Esophagus squamous epithelium (tissue), 5 donors: Measurements from ENCODE around the gene PGBD5. TPM values are rescaled to one million over a fixed set of nuclear protein-coding genes. Genes with fewer than 3 reads are reported as not detected.

Source experiments
- DNase-seq: peaks from one replicate; lab custom pipeline; 2025; lab: John Stamatoyannopoulos, UW
- H3K27ac ChIP-seq, 4 donors: fragments of 200-600 bp; sonication (generic); one replicate each; pipeline ENCODE4 v1.5.1; 2016 to 2019; ENCODE audit warnings: mild to moderate bottlenecking in 1 of 4
- H3K27me3 ChIP-seq, 4 donors: fragments of 200-600 bp; sonication (generic); 1 replicate in 3 of 4; 2 replicates in 1 of 4; pipeline versions ENCODE4 v1.5.1 to v1.6.0; 2017 to 2021; ENCODE audit warnings: antibody characterized with exemption in 1 of 4
- H3K36me3 ChIP-seq, 3 donors: fragments of 200-600 bp; sonication (generic); one replicate each; pipeline ENCODE4 v1.5.1; 2016 to 2019
- H3K4me1 ChIP-seq, 3 donors: fragments of 200-600 bp; sonication (generic); one replicate each; pipeline ENCODE4 v1.5.1; 2017 to 2019
- H3K4me3 ChIP-seq, 4 donors: fragments of 200-600 bp; sonication (generic); 1 replicate in 3 of 4; 2 replicates in 1 of 4; pipeline ENCODE4 v1.5.1; 2016 to 2019; ENCODE audit warnings: mild to moderate bottlenecking in 2 of 4, moderate library complexity in 1 of 4
- H3K9me3 ChIP-seq, 3 donors: fragments of 200-600 bp; sonication (generic); one replicate each; pipeline ENCODE4 v1.5.1; 2016 to 2019
- CTCF ChIP-seq, 6 experiments: fragments of 450-650 bp in 4 of 6; fragments of 200-600 bp in 2 of 6; sonication (generic) in 2 of 6; IDR thresholded peaks; one replicate each; pipeline ENCODE4 v1.5.1; 2016 to 2019; ENCODE audit warnings: antibody characterized with exemption in 6 of 6, mild to moderate bottlenecking in 4 of 6, moderate library complexity in 4 of 6
- POLR2A ChIP-seq, 4 donors: fragments of 450-650 bp; IDR thresholded peaks; one replicate each; pipeline ENCODE4 v1.6.1; 2017; ENCODE audit warnings: antibody characterized with exemption in 4 of 4, mild to moderate bottlenecking in 4 of 4, moderate library complexity in 3 of 4
- WGBS, 2 donors: methylation state at CpG; one replicate each; pipeline ENCODE4 v1.1.5; 2018; 5-methylcytosine and 5-hydroxymethylcytosine counted together
- intact Hi-C: fragments of 100-400 bp; cut with DNase I; formaldehyde crosslinking; loops from one replicate; pipeline ENCODE4 v1.15.0; 2022
- total RNA-seq, 4 donors: library from RNA; depleted of rRNA; stranded (reverse); fragments of >200 nt; gene quantifications; one replicate each; pipeline ENCODE4 v1.1.0, GENCODE V29; 2016
- donor health status: DM: yes; HTN: yes; CAD: no.

PGBD5 gene
- total RNA-seq, 4 donors from 2014 or later, result under 0.01 to 6.1 (median 3.0) TPM

GRCh38 chr1:230398856-230399255, 27.3 kb downstream of the PGBD5 start:
- H3K36me3 ChIP-seq, result no peaks in the 10 kb centered on the region
- WGBS, 2 donors, result 79 to 91% methylated on average over 5 to 8 of the region's 8 CpGs
- H3K4me3 ChIP-seq, result no peak overlapping the region
- no peaks in the 10 kb centered on the region for H3K9me3 ChIP-seq
- H3K27ac ChIP-seq, result no peak overlapping the region
- no peaks in the 10 kb centered on the region for H3K4me1 ChIP-seq
- DNase-seq, result no peak
- H3K27me3 ChIP-seq, result peaks cover 0 to 5% (median 0%) of the 10 kb centered on the region in 4 donors
- intact Hi-C loops, result no loop called here
- no peak for TF ChIP-seq CTCF (IDR thresholded peaks at IDR 0.05)

GRCh38 chr1:230396966-230397365, 29.2 kb downstream of the PGBD5 start:
- Histone ChIP-seq H3K36me3 (no peaks in the 10 kb centered on the region), H3K27me3 (peaks cover 0 to 5% (median 0%) of the 10 kb centered on the region in 4 donors), H3K4me3 (no peak overlapping the region), H3K4me1 (no peaks in the 10 kb centered on the region), H3K9me3 (no peaks in the 10 kb centered on the region), H3K27ac (no peak overlapping the region)
- WGBS, 2 donors, result 93% methylated on average over 9 to 10 of the region's 10 CpGs
- intact Hi-C loops, result no loop called here
- no peak for TF ChIP-seq CTCF (IDR thresholded peaks at IDR 0.05)
- TF ChIP-seq POLR2A (IDR thresholded peaks at IDR 0.05), result no peak
- DNase-seq, result no peak

- H3K27me3 ChIP-seq, result peaks cover 0 to 5% (median 0%) of the 10 kb centered on the region in 4 donors
Observed at GRCh38 chr1:230395932-230396331, 30.2 kb downstream of the PGBD5 start.

GRCh38 chr1:230394741-230395140, 31.4 kb downstream of the PGBD5 start:
- TF ChIP-seq CTCF (IDR thresholded peaks at IDR 0.05) (no peak), POLR2A (IDR thresholded peaks at IDR 0.05) (no peak)
- no peak overlapping the region for H3K4me3 ChIP-seq
- peaks cover 0 to 5% (median 0%) of the 10 kb centered on the region in 4 donors for H3K27me3 ChIP-seq
- 78 to 80% methylated on average over 8 of the region's 8 CpGs for WGBS, 2 donors
- H3K27ac ChIP-seq, result no peak overlapping the region
- no peaks in the 10 kb centered on the region for H3K4me1 ChIP-seq
- H3K9me3 ChIP-seq, result no peaks in the 10 kb centered on the region
- intact Hi-C loops, result no loop called here
- no peak for DNase-seq
- no peaks in the 10 kb centered on the region for H3K36me3 ChIP-seq

More at GRCh38 chr1:230395932-230396331, 30.2 kb downstream of the PGBD5 start:
- no peak for DNase-seq
- H3K4me3 ChIP-seq, result no peak overlapping the region
- intact Hi-C loops, result no loop called here
- H3K9me3 ChIP-seq, result no peaks in the 10 kb centered on the region
- no peaks in the 10 kb centered on the region for H3K4me1 ChIP-seq
- WGBS, 2 donors, result 54 to 89% methylated on average over 1 of the region's 1 CpG
- H3K27ac ChIP-seq, result no peak overlapping the region
- H3K36me3 ChIP-seq, result no peaks in the 10 kb centered on the region
- TF ChIP-seq CTCF (IDR thresholded peaks at IDR 0.05) (no peak), POLR2A (IDR thresholded peaks at IDR 0.05) (no peak)

- H3K4me1 ChIP-seq, result no peaks in the 10 kb centered on the region
- 86 to 92% methylated on average over 7 of the region's 7 CpGs for WGBS, 2 donors
- no peak for DNase-seq
- H3K4me3 ChIP-seq, result no peak overlapping the region
- no peaks in the 10 kb centered on the region for H3K36me3 ChIP-seq
- no peak for TF ChIP-seq CTCF (IDR thresholded peaks at IDR 0.05)
- no peak for TF ChIP-seq POLR2A (IDR thresholded peaks at IDR 0.05)
- no peak overlapping the region for H3K27ac ChIP-seq
- H3K9me3 ChIP-seq, result no peaks in the 10 kb centered on the region
- intact Hi-C loops, result no loop called here
- H3K27me3 ChIP-seq, result peaks cover 0 to 5% (median 0%) of the 10 kb centered on the region in 4 donors
Observed at GRCh38 chr1:230394134-230394533, 32.0 kb downstream of the PGBD5 start.
